ENCODE measurements around the gene NOTUM.

The NOTUM gene

GRCh38 chr17:81905993-81906392, 55.0 kb downstream of the NOTUM start:
- H3K27ac ChIP-seq: no peak overlapping the region
- TF ChIP-seq ZFX (IDR thresholded peaks at IDR 0.05; ENCODE audit: borderline replicate concordance) (no peak), CTCF (IDR thresholded peaks at IDR 0.05) (no peak)

- H3K27ac ChIP-seq: no peak overlapping the region
- TF ChIP-seq ZFX (IDR thresholded peaks at IDR 0.05; ENCODE audit: borderline replicate concordance) (no peak), CTCF (IDR thresholded peaks at IDR 0.05) (no peak)
Observed at GRCh38 chr17:81905424-81905875, 55.5 kb downstream of the NOTUM start.

DNA sequence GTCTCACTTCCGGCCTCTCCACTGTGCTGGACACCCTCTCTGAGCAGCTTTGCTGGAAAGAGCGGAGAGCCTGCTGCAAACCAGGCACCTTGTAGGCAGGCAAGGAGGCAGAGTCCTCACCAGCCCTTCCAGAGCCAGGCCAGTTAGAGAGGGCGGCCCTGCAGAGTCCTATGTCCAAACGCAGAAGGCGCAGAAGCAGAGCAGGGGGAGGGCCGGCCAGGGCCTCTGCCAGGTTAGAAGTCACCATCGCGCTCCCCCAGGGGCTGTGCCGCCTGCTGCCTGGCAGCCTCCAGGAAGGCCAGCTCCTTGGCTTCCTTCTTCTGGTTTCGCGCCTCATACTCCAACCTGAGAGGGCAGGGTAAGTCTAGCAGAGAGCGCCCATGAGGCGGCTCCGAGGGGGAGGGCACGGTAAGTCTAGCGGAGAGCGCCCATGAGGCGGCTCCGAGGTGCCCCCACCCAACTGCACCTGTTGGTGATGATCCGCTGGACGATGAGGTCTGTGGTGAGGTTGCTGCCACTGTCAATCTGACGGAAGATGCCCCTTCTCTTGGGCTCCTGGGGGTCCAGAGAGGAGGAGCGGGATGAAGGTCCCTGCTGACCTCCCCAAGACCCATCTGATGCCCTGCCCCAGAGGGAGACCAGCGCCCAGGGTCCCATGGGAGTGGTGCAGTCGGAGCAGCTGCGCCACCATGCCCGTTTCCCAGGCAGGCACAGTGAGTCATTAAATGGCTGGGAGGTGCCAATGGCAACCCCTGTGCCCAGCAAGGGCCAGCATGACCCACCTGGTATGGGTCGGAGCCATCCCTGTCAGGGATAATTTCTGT, 56.2 kb downstream of the NOTUM start:
- H3K27ac ChIP-seq: peak overlapping the region; percentile 72; the same call in 1 of the 2 replicates
- TF ChIP-seq ZFX (IDR thresholded peaks at IDR 0.05; ENCODE audit: borderline replicate concordance) (no peak), CTCF (IDR thresholded peaks at IDR 0.05) (no peak)

GRCh38 chr17:81903896-81904599, 56.9 kb downstream of the NOTUM start:
- H3K27ac ChIP-seq: peak overlapping the region; percentile 72
- no peak for TF ChIP-seq CTCF (IDR thresholded peaks at IDR 0.05)
- no peak for TF ChIP-seq ZFX (IDR thresholded peaks at IDR 0.05; ENCODE audit: borderline replicate concordance)

GRCh38 chr17:81903415-81903831, 57.6 kb downstream of the NOTUM start:
- H3K27ac ChIP-seq: peak overlapping the region; percentile 72
- no peak for TF ChIP-seq CTCF (IDR thresholded peaks at IDR 0.05)
- no peak for TF ChIP-seq ZFX (IDR thresholded peaks at IDR 0.05; ENCODE audit: borderline replicate concordance)

GRCh38 chr17:81902653-81903414, 58.2 kb downstream of the NOTUM start:
- H3K27ac ChIP-seq: peak overlapping the region; percentile 72
- TF ChIP-seq CTCF (IDR thresholded peaks at IDR 0.05): no peak
- TF ChIP-seq ZFX (IDR thresholded peaks at IDR 0.05; ENCODE audit: borderline replicate concordance): no peak

All from 22Rv1 (cell line).